Measurements from ENCODE around the gene VTA1.
"Not testable (repeated sequence)": the region's sequence is repeated elsewhere in the genome, so short reads cannot be mapped to it uniquely, and the experiment has no call there.

VTA1 gene

GRCh38 chr6:142213402-142213801 is 66.3 kb downstream of the VTA1 start:
- H3K4me3 ChIP-seq (replicated peaks; ENCODE audit: low read depth, low read length): no peak overlapping the region
- TF ChIP-seq CTCF (IDR thresholded peaks at IDR 0.05; ENCODE audit: low read depth, low read length, missing control alignments): no peak
- no peak for DNase-seq (ENCODE audit: extremely low read depth, low read depth)

DNA sequence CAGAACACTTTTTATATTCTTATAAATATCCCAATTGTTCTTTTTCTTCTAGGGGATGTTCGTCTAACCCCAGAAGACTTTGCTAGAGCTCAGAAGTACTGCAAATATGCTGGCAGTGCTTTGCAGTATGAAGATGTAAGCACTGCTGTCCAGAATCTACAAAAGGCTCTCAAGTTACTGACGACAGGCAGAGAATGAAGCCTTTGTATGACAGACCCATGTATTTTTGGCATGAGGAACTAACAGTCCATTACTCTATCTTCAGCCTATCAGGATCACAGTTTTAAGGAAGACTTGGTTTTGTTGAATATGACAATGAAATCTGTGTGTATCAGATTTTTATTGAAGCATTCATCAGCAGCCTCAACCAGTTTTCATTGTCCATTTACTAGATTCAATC is 71.4 kb downstream of the VTA1 start:
- no peak overlapping the region for H3K4me3 ChIP-seq (replicated peaks; ENCODE audit: low read depth, low read length)
- TF ChIP-seq CTCF (IDR thresholded peaks at IDR 0.05; ENCODE audit: low read depth, low read length, missing control alignments): no peak
- DNase-seq (ENCODE audit: extremely low read depth, low read depth): no peak

DNA sequence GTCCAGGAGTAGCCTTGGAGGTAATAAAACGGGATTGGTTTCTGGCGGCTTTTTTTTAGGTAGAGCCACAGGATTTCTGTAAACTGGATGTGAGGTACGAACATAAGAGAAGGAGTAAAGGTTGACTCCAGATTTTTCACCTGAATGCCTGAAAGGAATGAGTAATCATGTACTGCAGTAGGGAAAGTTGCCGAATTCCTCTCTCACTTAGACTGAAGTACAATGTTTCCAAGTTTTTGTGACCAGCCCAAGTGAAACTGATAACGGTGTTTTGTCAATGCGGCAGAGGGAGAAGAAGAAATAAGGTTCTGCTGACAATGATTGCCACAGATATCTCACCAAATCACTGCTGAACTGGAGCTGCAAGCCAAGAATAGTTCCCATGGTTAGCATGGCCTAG is 75.0 kb downstream of the VTA1 start:
- TF ChIP-seq CTCF (IDR thresholded peaks at IDR 0.05; ENCODE audit: low read depth, low read length, missing control alignments): no peak
- no peak for DNase-seq (ENCODE audit: extremely low read depth, low read depth)
- no peak overlapping the region for H3K4me3 ChIP-seq (replicated peaks; ENCODE audit: low read depth, low read length)

GRCh38 chr6:142223938-142224337 is 76.9 kb downstream of the VTA1 start:
- no peak overlapping the region for H3K4me3 ChIP-seq (replicated peaks; ENCODE audit: low read depth, low read length)
- no peak for DNase-seq (ENCODE audit: extremely low read depth, low read depth)
- no peak for TF ChIP-seq CTCF (IDR thresholded peaks at IDR 0.05; ENCODE audit: low read depth, low read length, missing control alignments)

DNA sequence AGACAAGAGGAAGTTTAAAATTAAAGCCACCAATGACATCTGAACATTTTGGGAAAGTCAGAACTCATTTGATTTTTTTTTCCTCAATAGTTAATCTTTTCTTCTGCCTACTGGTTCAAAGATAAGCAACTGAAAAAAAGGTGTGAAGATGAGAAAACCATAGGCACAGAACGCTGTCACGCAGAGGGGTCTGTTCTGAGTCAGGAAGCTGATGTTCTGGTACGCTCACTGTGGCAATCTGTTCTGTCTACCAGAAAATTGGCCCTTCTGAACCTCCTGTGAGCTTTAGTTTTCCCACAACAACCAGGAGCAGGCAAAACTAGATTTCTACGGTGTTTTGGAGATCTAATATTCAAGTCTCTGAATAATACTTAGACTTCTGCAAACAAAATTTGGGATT is 78.1 kb downstream of the VTA1 start:
- no peak overlapping the region for H3K4me3 ChIP-seq (replicated peaks; ENCODE audit: low read depth, low read length)
- TF ChIP-seq CTCF (IDR thresholded peaks at IDR 0.05; ENCODE audit: low read depth, low read length, missing control alignments): no peak
- no peak for DNase-seq (ENCODE audit: extremely low read depth, low read depth)

GRCh38 chr6:142225552-142225951 is 78.5 kb downstream of the VTA1 start:
- no peak for TF ChIP-seq CTCF (IDR thresholded peaks at IDR 0.05; ENCODE audit: low read depth, low read length, missing control alignments)
- no peak for DNase-seq (ENCODE audit: extremely low read depth, low read depth)
- H3K4me3 ChIP-seq (replicated peaks; ENCODE audit: low read depth, low read length): no peak overlapping the region

DNA sequence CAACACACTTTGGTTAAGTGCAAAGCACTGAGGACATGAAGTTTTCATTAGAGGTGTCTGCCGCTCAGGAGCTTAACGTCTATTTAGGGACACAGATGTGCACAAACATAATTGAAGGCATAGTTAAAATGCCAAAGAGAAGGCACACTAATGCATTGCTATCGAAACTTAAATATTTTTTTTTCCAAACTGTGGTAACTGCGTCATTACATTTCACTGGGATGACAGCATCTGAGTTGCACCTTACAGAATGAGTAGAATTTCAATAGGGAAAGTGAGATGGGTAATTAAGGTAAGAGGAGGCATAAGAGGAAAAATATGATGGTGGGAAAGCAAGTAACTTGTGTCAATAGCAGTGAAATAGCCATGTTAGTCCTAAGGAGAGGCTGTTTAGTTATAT is 79.7 kb downstream of the VTA1 start:
- no peak for TF ChIP-seq CTCF (IDR thresholded peaks at IDR 0.05; ENCODE audit: low read depth, low read length, missing control alignments)
- no peak overlapping the region for H3K4me3 ChIP-seq (replicated peaks; ENCODE audit: low read depth, low read length)
- no peak for DNase-seq (ENCODE audit: extremely low read depth, low read depth)

DNA sequence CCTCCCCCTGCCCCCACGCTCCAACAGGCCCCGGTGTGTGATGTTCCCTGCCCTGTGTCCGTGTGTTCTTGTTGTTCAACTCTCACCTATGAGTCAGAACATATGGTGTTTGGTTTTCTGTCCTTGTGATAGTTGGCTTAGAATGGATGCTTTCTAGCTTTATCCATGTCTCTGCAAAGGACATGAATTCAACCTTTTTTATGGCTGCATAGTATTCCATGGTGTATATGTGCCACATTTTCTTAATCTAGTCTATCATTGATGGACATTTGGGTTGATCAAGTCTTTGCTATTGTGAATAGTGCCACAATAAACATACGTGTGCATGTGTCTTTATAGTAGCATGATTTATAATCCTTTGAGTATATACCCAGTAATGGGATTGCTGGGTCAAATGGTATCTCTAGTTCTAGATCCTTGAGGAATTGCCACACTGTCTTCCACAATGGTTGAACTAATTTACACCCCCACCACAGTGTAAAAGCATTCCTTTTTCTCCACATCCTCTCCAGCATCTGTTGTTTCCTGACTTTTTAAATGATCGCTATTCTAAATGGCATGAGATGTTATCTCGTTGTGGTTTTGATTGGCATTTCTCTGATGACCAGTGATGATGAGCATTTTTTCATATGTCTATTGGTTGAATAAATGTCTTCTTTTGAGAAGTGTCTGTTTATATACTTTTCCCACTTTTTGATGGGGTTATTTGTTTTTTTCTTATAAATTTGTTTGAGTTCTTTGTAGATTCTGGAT is 82.6 kb downstream of the VTA1 start:
- DNase-seq (ENCODE audit: extremely low read depth, low read depth); H3K4me3 ChIP-seq (replicated peaks; ENCODE audit: low read depth, low read length): not testable (repeated sequence)

GRCh38 chr6:142232206-142233044 is 85.4 kb downstream of the VTA1 start:
- DNase-seq (ENCODE audit: extremely low read depth, low read depth); H3K4me3 ChIP-seq (replicated peaks; ENCODE audit: low read depth, low read length): not testable (repeated sequence)
